GM20431 (cell line): Measurements from ENCODE around the gene GNL1.

Experiments
- in situ Hi-C: fragments of 300-500 bp; cut with MseI, MboI; formaldehyde crosslinking; loops from one replicate; pipeline ENCODE4 v1.15.0; 2020; ENCODE audit warnings: low sequenced_read_pairs; ENCODE audit not compliant: unreplicated experiment

Gene GNL1

GRCh38 chr6:30570740-30571074 is 14.4 kb upstream of the GNL1 start:
- in situ Hi-C loops: no loop called here

DNA sequence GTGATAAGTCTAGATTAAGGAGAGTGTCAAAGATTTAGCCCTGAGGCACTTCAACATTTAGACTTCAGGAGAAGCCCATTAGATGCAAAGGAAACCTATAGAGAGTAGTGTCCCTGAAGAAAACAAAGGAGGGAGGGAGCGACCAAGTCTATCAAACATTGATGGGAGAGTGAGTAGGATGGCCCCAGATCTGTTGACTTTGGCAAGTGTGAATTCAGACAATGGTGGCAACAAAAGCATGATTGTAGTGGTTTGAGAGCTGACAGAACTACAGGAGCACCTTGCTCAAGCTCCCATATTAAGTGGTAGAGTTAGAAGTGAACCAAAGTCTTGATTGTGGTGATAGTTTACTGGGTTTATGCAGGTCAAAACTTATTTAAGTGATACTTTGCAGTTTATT is 14.0 kb upstream of the GNL1 start:
- in situ Hi-C loops: no loop called here

DNA sequence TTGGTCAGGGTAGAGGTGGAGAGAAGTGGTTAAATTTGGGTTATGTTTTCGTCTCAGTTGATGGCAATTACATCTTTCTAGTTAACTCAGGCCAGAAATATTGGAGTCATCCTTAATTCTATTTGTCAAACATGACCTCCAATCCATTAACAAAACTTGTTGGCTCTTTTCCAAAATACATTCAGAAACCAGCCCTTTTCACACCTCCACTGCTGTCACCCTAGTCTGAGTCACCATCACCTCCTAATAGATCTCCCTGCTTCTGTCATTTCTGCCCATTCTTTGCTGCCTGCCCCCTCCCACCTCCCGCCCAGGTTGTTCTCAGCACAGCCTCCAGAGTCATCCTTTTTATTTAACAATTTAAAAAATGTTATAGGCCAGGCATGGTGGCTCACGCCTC is 12.0 kb upstream of the GNL1 start:
- in situ Hi-C loops: no loop called here

GRCh38 chr6:30565772-30566171 is 9.5 kb upstream of the GNL1 start:
- in situ Hi-C loops: no loop called here

DNA sequence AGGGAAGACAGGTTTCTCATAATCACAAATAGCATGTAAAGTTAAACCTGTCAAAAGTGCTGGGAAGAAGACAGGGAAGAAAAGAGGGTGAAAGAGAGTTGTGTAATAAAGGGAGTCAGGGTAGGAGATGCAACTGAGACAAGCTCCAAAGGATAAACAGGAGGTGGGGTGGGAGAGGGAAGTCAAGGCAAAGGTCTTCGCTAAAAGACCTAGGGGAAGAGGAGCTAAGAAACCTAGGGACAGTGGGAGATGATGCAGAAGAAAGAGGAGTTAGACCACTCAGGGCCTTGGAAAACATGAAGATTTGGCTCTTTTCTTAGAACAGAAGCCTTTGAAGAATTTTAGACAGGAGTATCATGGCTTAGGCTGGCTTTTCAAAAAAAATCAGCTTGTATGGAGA is 7.8 kb upstream of the GNL1 start:
- in situ Hi-C loops: no loop called here

- in situ Hi-C loops: no loop called here
Observed at GRCh38 chr6:30562470-30563425, 6.5 kb upstream of the GNL1 start.

GRCh38 chr6:30560930-30561329 is 4.6 kb upstream of the GNL1 start:
- in situ Hi-C loops: no loop called here

- in situ Hi-C loops: no loop called here
Observed at GRCh38 chr6:30557683-30557981, 1.3 kb upstream of the GNL1 start.

DNA sequence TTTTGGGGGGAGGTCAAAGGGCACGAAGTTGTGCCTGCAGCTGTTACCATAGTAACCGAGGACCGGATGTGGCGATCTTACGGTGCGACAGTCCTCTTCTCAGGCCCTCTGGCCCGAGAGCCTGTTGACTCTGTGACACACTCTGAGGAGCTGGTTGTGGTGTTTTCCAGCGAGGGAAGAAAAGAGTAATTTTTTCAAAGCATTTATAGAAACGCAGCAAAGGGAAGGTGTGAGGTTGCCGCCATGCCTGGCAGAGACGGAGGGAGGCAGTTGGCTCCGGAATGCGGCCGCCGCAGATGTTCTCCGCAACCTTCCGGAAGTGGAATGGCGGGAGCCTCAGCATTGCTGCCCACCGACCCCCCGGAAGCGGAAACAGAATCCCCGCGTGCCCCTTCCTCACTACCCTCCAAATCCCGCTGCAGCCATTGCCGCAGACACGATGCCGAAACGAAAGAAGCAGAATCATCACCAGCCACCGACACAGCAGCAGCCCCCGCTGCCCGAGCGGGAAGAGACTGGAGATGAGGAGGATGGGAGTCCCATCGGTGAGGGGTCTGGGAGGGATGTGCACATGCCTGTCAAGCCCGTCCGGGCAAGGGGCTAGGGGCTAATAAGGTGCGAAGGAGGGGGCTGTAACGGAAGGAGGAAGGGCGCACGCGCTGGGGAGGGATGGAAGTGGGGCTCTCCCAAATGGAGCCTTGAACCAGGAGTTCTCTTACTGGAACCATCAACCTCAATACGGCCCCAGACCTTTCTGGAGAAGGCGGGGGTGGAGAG is 805 bp upstream of the GNL1 start, which contains the start of gene PRR3:
TSS of gene PRR3 (plus strand) at position 390 of the 777 bp plus-strand sequence. CDS start at position 440, 50 bp downstream.
- in situ Hi-C loops: no loop called here

DNA sequence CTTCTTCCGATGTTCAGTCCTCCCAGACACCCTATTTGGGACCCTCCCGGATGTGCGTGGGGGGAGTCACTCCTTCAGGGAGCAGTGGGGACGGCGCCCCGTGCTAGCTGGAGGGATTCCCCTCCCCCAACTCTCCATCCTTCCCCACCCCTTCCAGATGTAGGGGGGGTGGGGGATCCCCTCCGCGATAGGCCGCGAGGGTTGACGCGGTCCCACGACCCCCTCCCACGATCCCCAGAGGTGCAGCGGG is 548 bp downstream of the GNL1 start:
- in situ Hi-C loops: no loop called here

DNA sequence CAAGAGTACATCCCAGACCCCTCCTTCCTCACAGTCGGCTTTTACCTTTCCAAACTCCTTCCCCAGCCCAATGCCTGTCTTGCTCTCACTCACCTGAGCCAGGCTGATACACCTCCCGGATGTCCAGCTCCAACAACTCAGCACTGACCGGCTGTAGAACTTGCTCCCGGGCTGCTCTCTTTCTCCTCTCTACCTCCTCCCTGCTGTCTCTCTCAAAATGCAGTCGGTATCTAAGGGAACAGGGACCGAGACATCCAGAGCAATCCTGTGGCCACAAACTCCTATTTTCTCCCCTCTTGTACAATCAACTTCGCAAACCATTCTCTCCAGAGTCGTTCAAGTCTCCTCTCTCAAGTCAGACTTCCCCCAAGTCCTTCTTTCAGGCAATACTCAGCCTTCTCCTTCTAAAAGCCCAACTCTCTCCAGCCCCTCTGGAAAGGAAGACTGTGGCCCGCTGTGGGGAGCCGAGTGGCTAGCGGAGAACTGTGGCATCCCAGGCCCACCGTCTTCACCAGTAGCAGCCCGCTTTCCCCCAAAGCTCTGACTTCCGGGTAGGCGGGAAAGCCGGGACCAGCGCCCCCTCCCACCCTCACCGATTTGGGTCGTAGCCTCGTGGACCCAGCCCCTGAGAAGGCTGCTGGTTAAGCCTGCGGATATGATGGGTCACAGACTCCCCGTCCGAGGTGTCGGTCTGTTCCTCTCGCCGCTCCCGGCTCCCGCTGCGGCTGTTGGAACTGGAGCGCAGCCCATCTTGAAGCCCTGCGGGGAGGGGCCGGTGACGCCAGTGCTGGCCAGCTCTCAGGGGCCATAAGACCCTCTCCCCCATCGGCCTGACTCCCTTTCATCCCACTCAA is 1.1 kb downstream of the GNL1 start:
- in situ Hi-C loops: no loop called here

GRCh38 chr6:30554404-30554803 is 1.9 kb downstream of the GNL1 start:
- in situ Hi-C loops: no loop called here

- in situ Hi-C loops: no loop called here
Observed at GRCh38 chr6:30548375-30548774, 7.9 kb downstream of the GNL1 start.

GRCh38 chr6:30547454-30547853 is 8.8 kb downstream of the GNL1 start:
- in situ Hi-C loops: no loop called here

DNA sequence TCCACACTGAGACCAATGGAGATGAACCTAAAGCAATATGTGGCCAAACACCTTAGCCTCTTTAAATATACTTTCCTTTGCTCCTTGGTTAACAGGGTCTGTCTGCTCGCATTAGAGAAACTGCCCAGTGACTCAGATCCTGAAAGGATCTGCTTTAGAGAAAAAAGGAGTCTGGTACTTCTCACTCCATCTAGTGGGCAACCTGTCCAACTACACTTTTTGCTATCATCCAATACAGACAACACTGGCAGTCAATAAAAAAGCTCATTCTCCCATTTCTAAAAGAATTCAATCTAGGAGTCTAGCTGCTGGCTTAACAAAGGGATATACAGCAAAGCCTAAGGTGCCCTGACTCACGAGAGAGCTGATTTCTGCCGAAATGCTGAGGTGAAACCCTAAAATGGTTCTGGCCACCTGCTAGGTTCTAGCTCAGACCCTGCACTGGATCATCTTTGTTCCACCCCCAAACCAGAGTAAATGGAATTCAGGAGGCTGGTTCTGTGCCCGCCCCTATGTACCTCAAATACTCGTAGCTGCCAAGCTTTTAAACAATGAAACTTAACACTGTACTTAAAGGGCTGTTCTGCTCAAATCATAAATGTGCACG is 11.5 kb downstream of the GNL1 start:
- in situ Hi-C loops: no loop called here

GRCh38 chr6:30543821-30544220 is 12.5 kb downstream of the GNL1 start:
- in situ Hi-C loops: no loop called here

DNA sequence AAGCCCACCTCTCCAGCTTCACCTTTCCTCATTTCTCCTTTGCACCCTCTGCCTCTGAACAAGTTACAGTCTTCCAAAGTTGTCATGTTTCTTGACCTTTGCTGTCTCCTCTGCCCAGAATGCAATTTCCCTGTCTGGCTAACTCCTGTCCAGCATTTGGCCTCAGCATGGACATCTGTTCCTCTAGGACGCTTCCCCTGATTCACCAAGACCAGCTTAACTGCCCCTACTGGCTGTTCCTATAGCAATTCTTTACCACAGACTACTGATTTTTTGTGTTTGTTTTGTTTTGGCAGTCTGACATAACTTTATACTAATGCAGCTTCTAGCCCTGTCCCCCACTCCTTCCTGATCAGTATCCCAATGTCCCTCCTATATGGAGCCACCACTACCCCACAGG is 13.4 kb downstream of the GNL1 start:
- in situ Hi-C loops: no loop called here

DNA sequence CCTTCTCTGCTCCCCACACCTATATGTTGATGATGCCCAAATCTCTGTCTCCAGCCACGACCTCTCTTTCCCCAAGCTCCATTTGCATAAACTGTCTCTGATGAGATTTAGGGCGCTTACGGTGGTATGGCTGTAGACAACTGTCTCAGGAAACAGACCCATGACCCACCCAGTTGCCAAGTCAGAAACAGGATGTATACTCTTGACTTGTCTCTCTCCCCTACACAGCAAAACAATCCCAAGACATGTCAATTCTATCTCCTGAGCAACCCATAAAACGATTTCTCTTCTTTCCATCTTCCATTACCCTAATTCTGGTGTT is 13.9 kb downstream of the GNL1 start:
- in situ Hi-C loops: no loop called here

DNA sequence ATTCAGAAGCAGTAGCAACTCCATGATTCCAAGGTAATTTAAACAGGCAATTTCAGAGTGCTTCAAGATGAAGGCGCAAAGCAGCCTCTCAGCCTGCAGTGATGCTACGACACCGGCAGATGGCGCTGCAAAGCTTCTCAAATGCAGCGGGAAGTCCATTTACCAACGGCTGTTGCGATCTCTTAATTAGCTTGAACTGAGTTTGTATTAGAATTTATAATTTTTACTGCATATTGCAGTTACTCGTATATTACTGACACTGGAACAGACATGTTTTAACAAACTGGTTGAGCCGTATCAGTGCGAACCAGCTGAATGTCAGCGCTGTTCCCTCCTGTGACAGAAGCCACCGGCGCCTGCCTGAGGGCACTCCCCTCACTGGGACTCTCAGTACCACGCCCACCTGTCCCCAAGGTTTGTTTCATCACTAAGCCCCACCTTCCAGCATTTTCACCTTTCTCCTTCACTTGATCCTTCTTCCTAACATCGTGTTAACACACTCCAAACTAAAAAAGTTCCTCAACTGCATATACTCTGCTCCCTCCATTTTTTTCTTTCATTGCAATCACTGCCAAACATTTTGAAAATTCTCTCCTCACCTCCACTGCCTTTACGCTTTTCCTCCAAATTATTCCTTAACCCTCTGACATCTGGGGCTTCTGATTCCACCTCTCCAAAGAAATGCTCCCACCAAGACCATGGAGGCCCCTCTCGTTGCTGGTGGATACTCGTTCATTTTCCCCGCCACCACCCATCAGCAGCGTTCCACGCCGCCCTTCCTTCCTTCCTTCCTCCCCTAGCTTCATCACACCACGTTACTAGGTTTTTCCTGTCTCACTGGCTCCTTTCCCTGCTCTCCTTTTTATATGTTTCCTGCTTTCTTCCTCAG is 14.5 kb downstream of the GNL1 start:
- in situ Hi-C loops: no loop called here

- in situ Hi-C loops: loop anchor here (5.0 kb wide), 1 partner anchor 56 kb away; no protein-coding TSS in a partner anchor
Observed at GRCh38 chr6:30537931-30538330, 18.4 kb downstream of the GNL1 start.
